NCI-H2107 treated with DMSO at 0.1 percent for 48 hours (cell line): ENCODE measurements around the gene CDC42.

Experiments
- DNase-seq: peaks from one replicate; lab custom pipeline; 2025; ENCODE audit not compliant: unreplicated experiment; lab: John Stamatoyannopoulos, UW

CDC42 gene

GRCh38 chr1:22128392-22128791 is 75.9 kb downstream of the CDC42 start:
- no peak for DNase-seq

DNA sequence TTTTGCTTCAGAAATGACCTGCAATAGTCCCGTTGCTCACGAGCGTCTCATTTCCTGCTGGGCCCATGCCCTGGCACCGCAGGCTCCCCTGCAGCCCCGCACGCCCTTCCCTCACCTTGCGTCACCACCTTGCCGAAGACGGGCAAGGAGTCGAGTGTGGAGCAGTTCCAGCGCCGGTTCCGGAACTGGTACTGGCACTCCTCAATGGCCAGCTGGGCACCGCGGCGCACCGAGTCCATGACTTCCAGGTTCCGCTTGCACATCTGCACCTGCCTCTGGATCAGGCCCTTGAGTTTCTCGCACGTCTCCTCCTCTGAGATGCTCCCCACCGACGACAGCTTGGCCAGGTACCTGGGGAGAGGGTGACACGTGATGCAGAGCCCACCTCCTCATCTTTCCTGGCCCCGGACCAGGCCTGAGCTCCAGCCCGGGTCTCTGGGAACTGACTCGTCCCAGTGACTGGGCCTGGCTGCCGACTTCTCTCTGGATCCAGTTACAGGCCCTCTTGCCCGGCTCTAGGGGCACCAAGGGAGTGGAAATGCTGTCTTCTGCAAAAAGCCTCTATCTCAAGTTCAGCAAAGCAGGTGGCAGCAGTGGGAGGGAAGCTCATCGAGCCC is 77.1 kb downstream of the CDC42 start:
- DNase-seq = no peak

DNA sequence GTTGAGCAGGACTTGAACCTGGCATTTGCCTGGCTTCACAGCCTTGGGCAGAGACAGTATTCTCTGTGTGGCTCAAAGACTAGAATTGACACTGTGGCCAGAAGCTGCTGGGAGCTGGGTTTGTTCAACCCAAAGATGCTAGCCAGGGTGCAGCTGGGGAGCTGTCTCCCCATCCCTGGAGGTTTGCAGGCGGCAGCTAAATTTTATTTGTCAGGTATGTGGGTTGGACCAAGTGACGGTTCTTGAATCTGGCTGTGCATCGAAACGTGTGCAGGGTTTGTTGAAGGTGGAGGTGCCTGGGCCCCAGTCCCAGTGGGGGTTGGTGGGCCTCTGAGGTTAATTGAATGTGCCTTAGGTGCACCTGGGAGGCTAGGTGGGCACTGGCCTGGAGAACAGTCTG is 78.6 kb downstream of the CDC42 start:
- DNase-seq = no peak

GRCh38 chr1:22131875-22132486 is 79.5 kb downstream of the CDC42 start:
- no peak for DNase-seq

DNA sequence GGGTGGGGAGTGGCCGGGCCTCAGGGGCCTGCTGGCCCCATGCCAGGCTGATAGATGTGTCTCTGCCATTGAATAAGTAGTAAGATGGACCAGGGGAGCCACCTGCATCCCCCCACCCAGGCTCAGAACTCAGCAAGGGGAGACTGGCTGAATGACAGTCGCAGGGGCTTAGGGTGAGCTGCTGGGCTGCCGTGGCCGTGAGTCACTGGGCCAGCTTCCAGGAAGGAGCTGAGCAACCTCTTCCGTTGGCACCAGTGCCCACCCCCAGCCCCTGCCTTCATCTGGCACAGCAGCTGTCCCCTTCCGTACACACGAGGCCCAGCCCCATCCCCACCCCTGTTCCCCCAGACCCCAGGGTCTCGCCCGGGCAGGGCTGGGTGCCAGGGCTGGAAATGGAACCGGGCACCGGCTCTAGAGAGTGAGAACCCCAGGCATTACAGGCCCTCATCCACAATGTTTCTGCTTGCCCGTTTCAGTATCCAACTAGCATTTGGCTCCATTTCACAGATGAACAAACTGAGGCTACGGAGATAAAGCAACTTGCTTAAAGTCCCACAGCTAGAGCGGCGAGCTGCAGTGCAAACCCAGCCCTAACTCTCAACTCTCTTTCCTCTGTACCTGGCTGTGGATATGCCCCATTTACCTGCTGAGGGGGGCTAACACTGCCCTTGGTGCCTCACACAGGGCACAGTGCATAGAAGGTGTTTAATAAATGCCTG is 80.2 kb downstream of the CDC42 start:
- no peak for DNase-seq

GRCh38 chr1:22133247-22133930 is 80.9 kb downstream of the CDC42 start:
- DNase-seq = no peak

DNA sequence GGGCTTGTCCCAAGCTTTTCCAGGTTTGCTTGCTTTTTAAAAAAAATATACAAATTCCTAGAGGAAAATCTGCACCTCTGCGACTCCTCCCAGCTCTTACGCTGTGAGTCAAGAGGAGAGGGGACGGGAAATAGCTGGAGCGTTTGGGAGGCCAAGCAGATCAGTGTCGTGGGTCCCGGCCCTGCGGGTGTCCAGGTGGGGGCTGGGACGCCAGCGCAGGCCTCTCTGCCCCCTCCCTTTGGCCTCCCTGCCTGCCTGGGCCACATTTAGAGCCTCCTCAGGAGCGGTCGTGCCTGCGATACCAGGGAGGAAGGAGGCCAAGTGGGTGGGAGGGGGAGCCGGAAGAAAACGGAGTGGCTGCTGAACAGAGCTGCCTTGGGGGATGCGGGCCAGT is 81.4 kb downstream of the CDC42 start:
- no peak for DNase-seq

DNA sequence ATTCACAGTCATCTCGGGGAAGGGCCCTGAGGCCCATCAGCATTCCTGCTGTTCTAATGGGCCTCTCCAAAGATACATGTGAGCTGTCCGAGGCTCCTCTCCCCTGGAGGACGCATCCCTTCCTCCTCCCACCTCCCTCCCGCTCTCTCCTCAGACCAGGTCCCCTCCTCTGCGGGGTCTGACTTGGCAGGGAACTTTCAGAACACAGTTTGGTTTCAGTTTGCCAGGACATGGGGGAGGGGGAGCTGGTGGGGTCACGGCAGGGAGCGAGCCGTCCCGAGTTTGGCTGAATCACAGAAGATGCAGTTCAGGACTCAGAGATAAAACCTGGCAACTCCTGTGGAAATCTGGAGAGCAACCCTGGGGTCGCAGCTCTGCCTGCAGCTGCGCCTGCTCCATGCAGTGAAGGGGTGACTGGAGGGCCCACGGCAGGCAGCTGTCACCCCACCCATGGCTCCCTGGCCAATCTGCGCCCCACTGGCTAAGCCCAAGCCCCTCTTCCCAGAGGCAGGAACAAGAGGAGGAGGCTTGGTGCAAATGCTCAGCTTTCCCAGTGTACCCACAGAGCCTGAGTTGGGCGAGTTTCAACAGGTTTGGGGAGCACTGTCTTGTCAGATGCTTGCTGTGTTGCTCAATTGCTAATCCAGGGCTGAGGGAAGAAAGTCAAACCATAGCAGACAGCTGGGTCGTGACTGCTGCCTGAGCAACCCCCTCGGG is 84.7 kb downstream of the CDC42 start:
- no peak for DNase-seq

- no peak for DNase-seq
Measured at GRCh38 chr1:22139066-22139594, 86.6 kb downstream of the CDC42 start.

DNA sequence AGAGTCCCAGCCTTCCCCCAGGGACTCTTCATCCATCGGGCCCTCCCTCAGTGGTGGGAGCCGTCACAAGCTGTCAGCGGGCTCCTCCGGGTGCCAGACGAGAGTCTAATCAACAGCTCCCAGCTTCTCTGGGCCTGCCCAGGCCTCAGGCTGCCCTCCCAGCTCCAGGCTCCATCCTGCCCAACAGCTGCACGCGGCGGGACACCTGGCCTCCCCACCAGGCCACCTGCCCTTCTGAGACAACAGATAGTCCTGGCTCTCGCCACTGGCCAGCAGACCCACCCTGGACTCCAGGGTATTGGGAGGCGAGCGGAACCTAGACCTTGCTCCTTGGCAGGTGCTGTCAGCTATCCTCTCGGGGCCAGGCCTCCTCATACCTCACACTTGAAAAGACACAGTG is 87.3 kb downstream of the CDC42 start:
- DNase-seq = no peak
